Mammary epithelial cell (primary cell): ENCODE results near the gene KCNMA1.

Experiments
- CTCF ChIP-seq, 2 donors: IDR thresholded peaks in 1 of 2; conservative IDR thresholded peaks in 1 of 2; 2 replicates each; pipeline ENCODE4 v1.5.1; 2011 to 2012; ENCODE audit warnings: inconsistent platforms in 2 of 2, low read length in 2 of 2, mild to moderate bottlenecking in 2 of 2, control low read depth in 1 of 2, low read depth in 1 of 2; ENCODE audit not compliant: insufficient read depth in 1 of 2; ENCODE audit errors: extremely low read depth in 1 of 2
- EZH2 ChIP-seq: IDR thresholded peaks from 2 replicates; pipeline ENCODE4 v1.6.1; 2012; ENCODE audit warnings: low read length, inconsistent platforms, borderline replicate concordance

- TF ChIP-seq CTCF (conservative IDR thresholded peaks at IDR 0.05 in 1 of 2, IDR thresholded peaks at IDR 0.05 in 1 of 2; ENCODE audit: extremely low read depth in 1 of 2, insufficient read depth in 1 of 2, low read depth in 1 of 2, low read length in 2 of 2) (no peak), EZH2 (no peak)
Observed at GRCh38 chr10:76910184-76910962, 727.2 kb downstream of the KCNMA1 start.
